SK-N-SH (cell line): Measurements from ENCODE around the gene THBS2. TPM values are rescaled to one million over a fixed set of nuclear protein-coding genes. Genes with fewer than 3 reads are reported as not detected.

Source experiments
- CTCF ChIA-PET: fragments of 300-600, 350-600 bp; formaldehyde crosslinking; extraction: SDS; loops from one replicate; lab custom pipeline; 2021; lab: Yijun Ruan, JAX
- POLR2A ChIA-PET: fragments of 350-600 bp; sonication (Branson Sonifier 250); formaldehyde crosslinking; extraction: SDS; loops from one replicate; lab custom pipeline; 2020; ENCODE audit warnings: antibody characterized with exemption, inconsistent platforms; lab: Yijun Ruan, JAX
- DNase-seq: peaks from one replicate; pipeline ENCODE4 v3.0.0; 2012
- H2AFZ ChIP-seq: fragments of 200-600 bp; sonication (generic); 2 replicates; pipeline ENCODE4 v1.8.1; 2016; ENCODE audit warnings: antibody characterized with exemption, mild to moderate bottlenecking, low read depth
- H3F3A ChIP-seq: fragments of 200-600 bp; sonication (generic); replicated peaks from 2 replicates; pipeline ENCODE3; 2016; ENCODE audit warnings: antibody characterized with exemption, mild to moderate bottlenecking; ENCODE audit not compliant: insufficient read depth
- H3K27ac ChIP-seq, 2 experiments: fragments of 200-500 bp in 1 of 2; fragments of 200-600 bp in 1 of 2; sonication (Bioruptor generic) in 1 of 2; sonication (generic), shearing (Covaris generic) in 1 of 2; 2 replicates each; pipeline versions ENCODE4 v1.5.1 to v1.6.1; 2014 to 2016; ENCODE audit warnings: low read depth in 2 of 2, inconsistent platforms in 1 of 2, low read length in 1 of 2, mild to moderate bottlenecking in 1 of 2, mixed read lengths in 1 of 2
- H3K27me3 ChIP-seq: fragments of 200-600 bp; sonication (generic), shearing (Covaris generic); 2 replicates; pipeline ENCODE4 v1.6.1; 2016; ENCODE audit warnings: mixed run types; ENCODE audit not compliant: insufficient read depth
- H3K36me3 ChIP-seq, 2 experiments: fragments of 200-500 bp in 1 of 2; fragments of 200-600 bp in 1 of 2; sonication (Bioruptor generic) in 1 of 2; sonication (generic) in 1 of 2; replicated peaks in 1 of 2; 2 replicates each; pipeline versions ENCODE3 to v1.5.1; 2014 to 2016; ENCODE audit warnings: low read length in 1 of 2, mild to moderate bottlenecking in 1 of 2; ENCODE audit not compliant: insufficient read depth in 2 of 2, control insufficient read depth in 1 of 2
- H3K4me1 ChIP-seq, 2 experiments: fragments of 200-500 bp in 1 of 2; fragments of 200-600 bp in 1 of 2; sonication (Bioruptor generic) in 1 of 2; sonication (generic), shearing (Covaris generic) in 1 of 2; 2 replicates each; pipeline versions ENCODE4 v1.5.1 to v1.6.1; 2014 to 2016; ENCODE audit warnings: low read depth in 1 of 2, low read length in 1 of 2, mixed run types in 1 of 2; ENCODE audit not compliant: insufficient read depth in 2 of 2, control insufficient read depth in 1 of 2
- H3K4me2 ChIP-seq: fragments of 200-600 bp; sonication (generic), shearing (Covaris generic); 2 replicates; pipeline ENCODE4 v1.6.1; 2017; ENCODE audit warnings: mixed run types
- H3K4me3 ChIP-seq, 2 experiments: fragments of 200-500 bp in 1 of 2; fragments of 200-600 bp in 1 of 2; sonication (Bioruptor generic) in 1 of 2; sonication (generic), shearing (Covaris generic) in 1 of 2; 2 replicates each; pipeline versions ENCODE4 v1.5.1 to v1.8.1; 2014 to 2016; ENCODE audit warnings: low read depth in 2 of 2, inconsistent platforms in 1 of 2, low read length in 1 of 2, mild to moderate bottlenecking in 1 of 2, mixed read lengths in 1 of 2, moderate library complexity in 1 of 2
- H3K79me2 ChIP-seq: fragments of 200-600 bp; sonication (generic); 2 replicates; pipeline ENCODE4 v1.8.1; 2017; ENCODE audit warnings: mild to moderate bottlenecking; ENCODE audit not compliant: insufficient read depth
- H3K9ac ChIP-seq: fragments of 200-600 bp; sonication (generic); 2 replicates; pipeline ENCODE4 v1.6.1; 2017; ENCODE audit warnings: mixed run types
- H3K9me2 ChIP-seq: fragments of 200-600 bp; sonication (generic); 2 replicates; pipeline ENCODE4 v1.6.1; 2017; ENCODE audit warnings: mixed run types
- H3K9me3 ChIP-seq: fragments of 200-600 bp; sonication (generic); 2 replicates; pipeline ENCODE4 v1.6.1; 2017; ENCODE audit warnings: mixed run types, mild to moderate bottlenecking, moderate library complexity
- H4K20me1 ChIP-seq: fragments of 200-600 bp; sonication (generic); 2 replicates; pipeline ENCODE4 v1.6.1; 2017; ENCODE audit warnings: mild to moderate bottlenecking, mixed run types; ENCODE audit not compliant: insufficient read depth
- ELF1 ChIP-seq: IDR thresholded peaks from 2 replicates; pipeline ENCODE4 v1.4.0; 2012
- EP300 ChIP-seq, 2 experiments: IDR thresholded peaks; 2 replicates each; pipeline versions ENCODE4 v1.4.0 to v1.6.1; 2012; ENCODE audit warnings: borderline replicate concordance in 1 of 2, low read depth in 1 of 2, low read length in 1 of 2
- EZH2phosphoT487 ChIP-seq: fragments of 200-600 bp; sonication (generic); IDR thresholded peaks from 2 replicates; pipeline ENCODE4 v1.6.1; 2017; ENCODE audit warnings: low read depth, mixed run types, mild to moderate bottlenecking, antibody characterized with exemption, moderate library complexity, borderline replicate concordance
- FOXJ3 ChIP-seq: sonication (generic); formaldehyde crosslinking; IDR thresholded peaks from 2 replicates; pipeline ENCODE4 v1.5.1; 2020; ENCODE audit warnings: mild to moderate bottlenecking, missing genetic modification reagents
- GABPA ChIP-seq: IDR thresholded peaks from 2 replicates; pipeline ENCODE4 v1.4.0; 2012; ENCODE audit warnings: low read depth, mild to moderate bottlenecking
- MAX ChIP-seq: IDR thresholded peaks from 2 replicates; pipeline ENCODE4 v1.4.0; 2012; ENCODE audit warnings: low read depth
- MEF2A ChIP-seq: IDR thresholded peaks from 2 replicates; pipeline ENCODE4 v1.4.0; 2012; ENCODE audit warnings: low read depth, borderline replicate concordance
- MXI1 ChIP-seq: IDR thresholded peaks from 2 replicates; pipeline ENCODE4 v1.6.1; 2012; ENCODE audit warnings: mild to moderate bottlenecking, low read depth, low read length, improper control_type of control experiment
- NRF1 ChIP-seq: IDR thresholded peaks from 2 replicates; pipeline ENCODE4 v1.6.1; 2012; ENCODE audit warnings: low read depth, mild to moderate bottlenecking, low read length
- PBX3 ChIP-seq: IDR thresholded peaks from 2 replicates; pipeline ENCODE4; 2012
- POLR2AphosphoS5 ChIP-seq: IDR thresholded peaks from 2 replicates; pipeline ENCODE4 v1.6.1; 2012; ENCODE audit warnings: low read depth, low read length
- RFX5 ChIP-seq: IDR thresholded peaks from 2 replicates; pipeline ENCODE4 v1.6.1; 2012; ENCODE audit warnings: mild to moderate bottlenecking, improper control_type of control experiment, low read length
- RXRA ChIP-seq: IDR thresholded peaks from 2 replicates; pipeline ENCODE4 v1.4.0; 2012; ENCODE audit warnings: low read depth, mild to moderate bottlenecking, borderline replicate concordance
- SIN3A ChIP-seq: IDR thresholded peaks from 2 replicates; pipeline ENCODE4 v1.6.1; 2012; ENCODE audit warnings: low read depth, mild to moderate bottlenecking, low read length, moderate library complexity, borderline replicate concordance
- SMC3 ChIP-seq: IDR thresholded peaks from 2 replicates; pipeline ENCODE4 v1.6.1; 2012; ENCODE audit warnings: low read depth, low read length, improper control_type of control experiment
- TAF1 ChIP-seq: IDR thresholded peaks from 2 replicates; pipeline ENCODE4 v1.6.1; 2012; ENCODE audit warnings: low read depth, mild to moderate bottlenecking, low read length, moderate library complexity, borderline replicate concordance
- USF1 ChIP-seq: IDR thresholded peaks from 2 replicates; pipeline ENCODE4 v1.4.0; 2012; ENCODE audit warnings: low read depth, borderline replicate concordance
- YY1 ChIP-seq: IDR thresholded peaks from 2 replicates; pipeline ENCODE4 v1.4.0; 2012; ENCODE audit warnings: low read depth, mild to moderate bottlenecking
- ZBTB33 ChIP-seq: IDR thresholded peaks from 2 replicates; pipeline ENCODE4 v1.4.0; 2012; ENCODE audit warnings: low read depth, borderline replicate concordance
- WGBS: methylation state at CpG from one replicate; pipeline ENCODE4 v1.1.6; 2017; ENCODE audit warnings: low lambda C conversion rate; 5-methylcytosine and 5-hydroxymethylcytosine counted together
- polyA plus RNA-seq, 3 experiments: library from polyadenylated mRNA; depleted of rRNA; stranded (reverse); fragments of >200 nt; gene quantifications; 2 replicates each; pipeline ENCODE4 v1.2.3, GENCODE V29; 2012
- TF ChIP-seq, protein P1 (sequence below): fragments of 200-600 bp; sonication (generic); IDR thresholded peaks from 2 replicates; pipeline ENCODE4 v1.6.1; 2017; ENCODE audit warnings: antibody characterized with exemption, mild to moderate bottlenecking, moderate library complexity
- TF ChIP-seq, protein P2 (sequence below): IDR thresholded peaks from 2 replicates; pipeline ENCODE4 v1.6.1; 2012; ENCODE audit warnings: mild to moderate bottlenecking, low read depth, low read length, moderate library complexity

THBS2 gene
- polyA plus RNA-seq, 1 of the 3 experiments (the other 2 are of a cell fraction), result 166 TPM

DNA sequence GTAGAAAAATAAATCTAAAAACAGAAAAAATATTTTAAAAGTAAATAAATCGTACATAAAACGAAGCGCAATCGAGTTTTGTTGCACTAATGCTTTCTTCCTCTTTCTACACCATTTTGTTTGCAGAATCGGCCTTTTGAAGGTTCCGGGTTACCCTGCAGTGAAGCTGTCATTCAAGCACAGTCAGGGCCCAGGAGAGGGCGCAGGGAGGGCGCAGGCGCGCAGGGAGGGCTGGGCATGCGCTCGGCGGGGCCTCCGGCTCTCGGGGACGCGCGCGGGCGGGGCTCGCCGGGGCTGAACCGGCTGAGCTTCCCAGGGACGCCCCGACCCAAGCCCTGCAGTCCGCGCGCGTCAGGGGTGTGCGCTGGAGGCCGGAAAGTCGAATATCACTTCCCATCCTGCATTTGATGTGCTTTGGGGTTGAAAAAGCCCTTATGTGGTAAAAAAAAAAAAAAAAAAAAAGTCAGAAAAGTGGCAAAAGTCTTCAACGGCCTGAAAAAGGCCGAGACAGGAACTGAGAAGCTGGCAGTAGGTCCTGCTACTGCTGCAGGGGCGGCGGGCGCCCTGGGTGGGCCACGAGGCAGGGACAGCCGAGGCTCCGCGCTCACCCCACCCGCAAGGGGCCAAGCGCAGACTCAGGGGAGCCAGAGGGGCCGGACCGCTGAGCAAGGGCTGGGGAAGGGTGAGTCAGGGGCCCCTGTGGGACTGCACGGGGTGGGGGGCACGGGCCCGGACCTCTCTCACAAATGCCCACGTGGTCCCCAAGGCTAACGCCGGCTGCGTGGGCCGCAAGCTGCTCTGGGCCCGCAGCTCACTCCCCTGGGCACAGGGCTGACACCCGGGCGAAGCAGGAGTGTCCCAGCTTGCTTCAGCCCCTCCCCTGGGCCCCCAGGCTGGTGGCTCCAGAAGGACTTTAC lies 40.5 kb downstream of the THBS2 start:
- H3K9me3 ChIP-seq, result peaks cover 1% of the 10 kb centered on the region
- H3K27ac ChIP-seq, result peak overlapping the region; percentile 18 to 90
- H3K36me3 ChIP-seq, result peaks cover 9 to 13% of the 10 kb centered on the region in 2 experiments
- CTCF ChIA-PET, result interaction anchor here (0.9 kb wide), 1 partner anchor 13 kb away, joined by 3 read pairs; no protein-coding TSS in a partner anchor
- no peaks in the 10 kb centered on the region for H3K79me2 ChIP-seq
- H3K4me1 ChIP-seq, result peaks cover 0 to 11% of the 10 kb centered on the region in 2 experiments; a peak in 3 of 4 replicates
- H3F3A ChIP-seq, result peaks cover 18% of the 10 kb centered on the region
- H4K20me1 ChIP-seq, result no peaks in the 10 kb centered on the region
- peak overlapping the region in 1 of 2 experiments; percentile 20; a peak in 2 of 4 replicates for H3K4me3 ChIP-seq
- H3K9me2 ChIP-seq, result no peaks in the 10 kb centered on the region
- H3K4me2 ChIP-seq, result peak overlapping the region; percentile 42; the same call in 1 of the 2 replicates
- POLR2A ChIA-PET, result interaction anchor here (0.6 kb wide), 3 partner anchors 164 to 1148 kb away, joined by 3 to 4 read pairs (median 3); no protein-coding TSS in a partner anchor
- peak overlapping the region; percentile 60; the same call in 1 of the 2 replicates for H3K9ac ChIP-seq
- H3K27me3 ChIP-seq, result no peaks in the 10 kb centered on the region
- 26% methylated on average over 23 of the region's 56 CpGs for WGBS
- peak overlapping the region; percentile 80 for H2AFZ ChIP-seq
- DNase-seq, result peak; percentile 96
- TF ChIP-seq ELF1, result peak; percentile 74
- no peak for TF ChIP-seq GABPA
- TF ChIP-seq MEF2A, result no peak
- TF ChIP-seq, protein P1, sequence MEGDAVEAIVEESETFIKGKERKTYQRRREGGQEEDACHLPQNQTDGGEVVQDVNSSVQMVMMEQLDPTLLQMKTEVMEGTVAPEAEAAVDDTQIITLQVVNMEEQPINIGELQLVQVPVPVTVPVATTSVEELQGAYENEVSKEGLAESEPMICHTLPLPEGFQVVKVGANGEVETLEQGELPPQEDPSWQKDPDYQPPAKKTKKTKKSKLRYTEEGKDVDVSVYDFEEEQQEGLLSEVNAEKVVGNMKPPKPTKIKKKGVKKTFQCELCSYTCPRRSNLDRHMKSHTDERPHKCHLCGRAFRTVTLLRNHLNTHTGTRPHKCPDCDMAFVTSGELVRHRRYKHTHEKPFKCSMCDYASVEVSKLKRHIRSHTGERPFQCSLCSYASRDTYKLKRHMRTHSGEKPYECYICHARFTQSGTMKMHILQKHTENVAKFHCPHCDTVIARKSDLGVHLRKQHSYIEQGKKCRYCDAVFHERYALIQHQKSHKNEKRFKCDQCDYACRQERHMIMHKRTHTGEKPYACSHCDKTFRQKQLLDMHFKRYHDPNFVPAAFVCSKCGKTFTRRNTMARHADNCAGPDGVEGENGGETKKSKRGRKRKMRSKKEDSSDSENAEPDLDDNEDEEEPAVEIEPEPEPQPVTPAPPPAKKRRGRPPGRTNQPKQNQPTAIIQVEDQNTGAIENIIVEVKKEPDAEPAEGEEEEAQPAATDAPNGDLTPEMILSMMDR, result peak; percentile 34
- 0 out of 2 replicates have a peak, but pooled peaks have one; percentile 13 for TF ChIP-seq POLR2AphosphoS5
- TF ChIP-seq EZH2phosphoT487, result no peak
- no peak for TF ChIP-seq FOXJ3 (CRISPR knock-in tag)
- peak; percentile 32; the same call in 1 of the 2 replicates for TF ChIP-seq YY1
- TF ChIP-seq RXRA, result no peak
- TF ChIP-seq USF1, result no peak
- no peak for TF ChIP-seq MAX
- peak; percentile 12; the same call in 1 of the 2 replicates for TF ChIP-seq SMC3
- no peak for TF ChIP-seq SIN3A
- peak; percentile 35; the same call in 1 of the 2 replicates for TF ChIP-seq TAF1
- TF ChIP-seq ZBTB33, result no peak
- TF ChIP-seq NRF1, result peak; percentile 89
- peak; percentile 94 for TF ChIP-seq PBX3
- TF ChIP-seq, protein P2, sequence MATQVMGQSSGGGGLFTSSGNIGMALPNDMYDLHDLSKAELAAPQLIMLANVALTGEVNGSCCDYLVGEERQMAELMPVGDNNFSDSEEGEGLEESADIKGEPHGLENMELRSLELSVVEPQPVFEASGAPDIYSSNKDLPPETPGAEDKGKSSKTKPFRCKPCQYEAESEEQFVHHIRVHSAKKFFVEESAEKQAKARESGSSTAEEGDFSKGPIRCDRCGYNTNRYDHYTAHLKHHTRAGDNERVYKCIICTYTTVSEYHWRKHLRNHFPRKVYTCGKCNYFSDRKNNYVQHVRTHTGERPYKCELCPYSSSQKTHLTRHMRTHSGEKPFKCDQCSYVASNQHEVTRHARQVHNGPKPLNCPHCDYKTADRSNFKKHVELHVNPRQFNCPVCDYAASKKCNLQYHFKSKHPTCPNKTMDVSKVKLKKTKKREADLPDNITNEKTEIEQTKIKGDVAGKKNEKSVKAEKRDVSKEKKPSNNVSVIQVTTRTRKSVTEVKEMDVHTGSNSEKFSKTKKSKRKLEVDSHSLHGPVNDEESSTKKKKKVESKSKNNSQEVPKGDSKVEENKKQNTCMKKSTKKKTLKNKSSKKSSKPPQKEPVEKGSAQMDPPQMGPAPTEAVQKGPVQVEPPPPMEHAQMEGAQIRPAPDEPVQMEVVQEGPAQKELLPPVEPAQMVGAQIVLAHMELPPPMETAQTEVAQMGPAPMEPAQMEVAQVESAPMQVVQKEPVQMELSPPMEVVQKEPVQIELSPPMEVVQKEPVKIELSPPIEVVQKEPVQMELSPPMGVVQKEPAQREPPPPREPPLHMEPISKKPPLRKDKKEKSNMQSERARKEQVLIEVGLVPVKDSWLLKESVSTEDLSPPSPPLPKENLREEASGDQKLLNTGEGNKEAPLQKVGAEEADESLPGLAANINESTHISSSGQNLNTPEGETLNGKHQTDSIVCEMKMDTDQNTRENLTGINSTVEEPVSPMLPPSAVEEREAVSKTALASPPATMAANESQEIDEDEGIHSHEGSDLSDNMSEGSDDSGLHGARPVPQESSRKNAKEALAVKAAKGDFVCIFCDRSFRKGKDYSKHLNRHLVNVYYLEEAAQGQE, result no peak
- no peak for TF ChIP-seq RFX5
- TF ChIP-seq EP300 (IDR thresholded peaks at IDR 0.05; ENCODE audit: borderline replicate concordance in 1 of 2, low read depth in 1 of 2, low read length in 1 of 2), result no peak
- no peak for TF ChIP-seq MXI1
